ENCODE measurements around the gene ZNRF3.

ZNRF3 gene

DNA sequence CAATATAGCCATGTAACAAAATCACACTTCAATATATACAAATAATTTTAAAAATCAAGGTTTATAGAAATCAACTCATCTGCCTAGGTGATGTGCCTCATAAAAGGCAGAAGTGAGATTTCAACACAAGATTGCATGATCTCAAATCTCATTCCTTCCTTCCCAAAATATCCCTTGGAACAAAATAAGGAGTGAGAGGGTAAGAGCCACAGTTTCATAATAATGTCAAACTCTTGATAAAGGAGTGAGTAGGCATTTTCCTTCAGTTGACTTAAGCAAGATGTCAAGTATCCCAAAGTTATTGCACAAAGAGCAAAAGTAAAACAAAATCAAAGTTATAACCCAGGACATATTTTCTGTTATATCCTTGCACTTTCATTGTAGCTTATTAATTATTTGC lies 97.0 kb downstream of the ZNRF3 start:
- TF ChIP-seq SIN3A (IDR thresholded peaks at IDR 0.05; ENCODE audit: borderline replicate concordance, insufficient read depth, low read length) (no peak), TAF1 (IDR thresholded peaks at IDR 0.05; ENCODE audit: borderline replicate concordance, insufficient read depth, low read length) (no peak), POLR2AphosphoS5 (IDR thresholded peaks at IDR 0.05; ENCODE audit: low read depth, low read length) (no peak), FOXP2 (optimal IDR thresholded peaks at IDR 0.05; ENCODE audit: borderline replicate concordance, extremely low read depth, extremely low read length, insufficient read depth) (no peak)
- TF ChIP-seq, protein P1, sequence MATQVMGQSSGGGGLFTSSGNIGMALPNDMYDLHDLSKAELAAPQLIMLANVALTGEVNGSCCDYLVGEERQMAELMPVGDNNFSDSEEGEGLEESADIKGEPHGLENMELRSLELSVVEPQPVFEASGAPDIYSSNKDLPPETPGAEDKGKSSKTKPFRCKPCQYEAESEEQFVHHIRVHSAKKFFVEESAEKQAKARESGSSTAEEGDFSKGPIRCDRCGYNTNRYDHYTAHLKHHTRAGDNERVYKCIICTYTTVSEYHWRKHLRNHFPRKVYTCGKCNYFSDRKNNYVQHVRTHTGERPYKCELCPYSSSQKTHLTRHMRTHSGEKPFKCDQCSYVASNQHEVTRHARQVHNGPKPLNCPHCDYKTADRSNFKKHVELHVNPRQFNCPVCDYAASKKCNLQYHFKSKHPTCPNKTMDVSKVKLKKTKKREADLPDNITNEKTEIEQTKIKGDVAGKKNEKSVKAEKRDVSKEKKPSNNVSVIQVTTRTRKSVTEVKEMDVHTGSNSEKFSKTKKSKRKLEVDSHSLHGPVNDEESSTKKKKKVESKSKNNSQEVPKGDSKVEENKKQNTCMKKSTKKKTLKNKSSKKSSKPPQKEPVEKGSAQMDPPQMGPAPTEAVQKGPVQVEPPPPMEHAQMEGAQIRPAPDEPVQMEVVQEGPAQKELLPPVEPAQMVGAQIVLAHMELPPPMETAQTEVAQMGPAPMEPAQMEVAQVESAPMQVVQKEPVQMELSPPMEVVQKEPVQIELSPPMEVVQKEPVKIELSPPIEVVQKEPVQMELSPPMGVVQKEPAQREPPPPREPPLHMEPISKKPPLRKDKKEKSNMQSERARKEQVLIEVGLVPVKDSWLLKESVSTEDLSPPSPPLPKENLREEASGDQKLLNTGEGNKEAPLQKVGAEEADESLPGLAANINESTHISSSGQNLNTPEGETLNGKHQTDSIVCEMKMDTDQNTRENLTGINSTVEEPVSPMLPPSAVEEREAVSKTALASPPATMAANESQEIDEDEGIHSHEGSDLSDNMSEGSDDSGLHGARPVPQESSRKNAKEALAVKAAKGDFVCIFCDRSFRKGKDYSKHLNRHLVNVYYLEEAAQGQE (IDR thresholded peaks at IDR 0.05; ENCODE audit: insufficient read depth in 1 of 2, low read depth in 2 of 2, low read length in 2 of 2): no peak

DNA sequence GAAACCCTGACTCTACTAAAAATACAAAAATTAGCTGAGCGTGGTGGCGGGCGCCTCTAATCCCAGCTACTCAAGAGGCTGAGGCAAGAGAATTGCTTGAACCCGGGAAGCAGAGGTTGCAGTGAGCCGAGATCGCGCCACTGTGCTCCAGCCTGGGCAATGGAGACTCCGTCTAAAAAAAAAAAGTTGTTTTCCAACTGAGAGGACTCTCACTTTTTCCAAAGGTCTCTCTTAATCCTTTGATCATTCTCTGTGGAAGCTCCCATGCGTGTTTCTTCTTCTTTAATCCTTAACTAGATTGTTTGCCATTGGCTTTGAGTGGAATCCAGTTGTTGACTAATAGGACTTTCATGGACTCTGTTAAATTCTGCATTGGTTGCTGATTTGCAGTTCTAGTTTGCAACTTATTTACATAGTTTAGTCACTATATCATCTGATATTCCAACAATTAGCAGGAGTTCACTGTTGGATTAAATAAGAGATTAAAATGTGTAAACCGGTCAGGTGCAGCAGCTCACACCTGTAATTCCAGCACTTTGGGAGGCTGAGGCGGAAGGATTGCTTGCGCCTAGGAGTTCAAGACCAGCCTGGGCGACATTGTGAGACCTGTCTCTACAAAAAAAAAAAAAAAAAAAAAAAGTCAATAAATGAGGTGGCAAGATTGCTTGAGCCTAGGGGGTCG lies 98.6 kb downstream of the ZNRF3 start:
- TF ChIP-seq TAF1 (IDR thresholded peaks at IDR 0.05; ENCODE audit: borderline replicate concordance, insufficient read depth, low read length) (no peak), SIN3A (IDR thresholded peaks at IDR 0.05; ENCODE audit: borderline replicate concordance, insufficient read depth, low read length) (no peak), POLR2AphosphoS5 (IDR thresholded peaks at IDR 0.05; ENCODE audit: low read depth, low read length) (no peak), FOXP2 (optimal IDR thresholded peaks at IDR 0.05; ENCODE audit: borderline replicate concordance, extremely low read depth, extremely low read length, insufficient read depth) (no peak)
- TF ChIP-seq, protein P1 (IDR thresholded peaks at IDR 0.05; ENCODE audit: insufficient read depth in 1 of 2, low read depth in 2 of 2, low read length in 2 of 2): no peak

DNA sequence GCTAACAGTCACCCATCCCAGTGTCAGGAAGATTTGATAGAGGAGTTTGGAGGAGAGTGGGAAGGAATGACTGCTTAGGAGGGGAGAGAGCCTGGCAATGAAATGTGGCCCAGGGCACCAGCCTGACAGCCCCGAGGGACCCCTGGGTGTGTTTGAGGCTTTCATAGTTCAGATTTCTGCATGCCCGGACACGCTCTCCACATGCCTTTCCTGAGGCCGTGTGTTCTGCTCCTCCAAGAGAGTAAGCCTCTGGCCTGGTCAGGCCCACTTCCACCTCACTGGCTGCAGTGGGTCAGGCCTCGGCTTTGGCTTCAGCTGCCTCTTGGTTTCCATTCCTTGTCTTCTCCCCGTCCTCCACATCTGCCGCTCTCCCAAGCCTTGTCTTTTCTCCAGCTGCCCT lies 99.8 kb downstream of the ZNRF3 start:
- TF ChIP-seq, protein P1 (IDR thresholded peaks at IDR 0.05; ENCODE audit: insufficient read depth in 1 of 2, low read depth in 2 of 2, low read length in 2 of 2): no peak
- no peak for TF ChIP-seq FOXP2 (optimal IDR thresholded peaks at IDR 0.05; ENCODE audit: borderline replicate concordance, extremely low read depth, extremely low read length, insufficient read depth)
- TF ChIP-seq SIN3A (IDR thresholded peaks at IDR 0.05; ENCODE audit: borderline replicate concordance, insufficient read depth, low read length): no peak
- TF ChIP-seq TAF1 (IDR thresholded peaks at IDR 0.05; ENCODE audit: borderline replicate concordance, insufficient read depth, low read length): no peak
- TF ChIP-seq POLR2AphosphoS5 (IDR thresholded peaks at IDR 0.05; ENCODE audit: low read depth, low read length): no peak

DNA sequence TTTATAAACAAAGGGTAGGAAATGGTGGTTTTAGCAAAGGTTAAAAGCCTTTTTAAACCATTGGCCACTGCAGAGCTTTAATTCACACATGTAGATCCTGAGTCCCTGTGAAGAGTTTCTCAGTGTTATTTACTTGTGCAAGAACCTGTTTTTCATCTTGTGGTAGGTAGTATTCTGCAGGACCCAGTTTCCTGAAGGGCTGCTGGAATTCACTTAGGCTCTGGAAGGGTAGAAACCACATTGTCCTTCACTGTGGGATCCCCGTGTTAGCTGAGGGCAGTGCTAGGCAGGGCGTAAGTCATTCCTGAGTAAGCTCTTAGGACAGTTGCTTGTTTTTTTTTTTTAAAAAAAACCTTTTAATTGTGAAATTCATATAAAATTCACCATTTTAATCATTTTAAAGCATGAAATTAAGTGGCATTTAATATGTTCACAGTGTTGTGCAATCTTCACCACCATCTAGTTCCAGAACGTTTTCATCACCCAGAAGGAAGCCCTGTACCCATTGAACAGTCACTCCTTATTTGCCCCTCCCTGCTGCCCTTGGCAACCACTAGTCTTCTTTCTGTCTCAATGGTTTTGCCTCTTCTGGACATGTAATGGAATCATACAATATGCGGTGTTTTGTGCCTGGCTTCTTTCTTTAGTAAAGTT lies 100.5 kb downstream of the ZNRF3 start:
- TF ChIP-seq SIN3A (IDR thresholded peaks at IDR 0.05; ENCODE audit: borderline replicate concordance, insufficient read depth, low read length) (no peak), POLR2AphosphoS5 (IDR thresholded peaks at IDR 0.05; ENCODE audit: low read depth, low read length) (no peak), TAF1 (IDR thresholded peaks at IDR 0.05; ENCODE audit: borderline replicate concordance, insufficient read depth, low read length) (no peak), FOXP2 (optimal IDR thresholded peaks at IDR 0.05; ENCODE audit: borderline replicate concordance, extremely low read depth, extremely low read length, insufficient read depth) (no peak)
- TF ChIP-seq, protein P1 (IDR thresholded peaks at IDR 0.05; ENCODE audit: insufficient read depth in 1 of 2, low read depth in 2 of 2, low read length in 2 of 2): no peak

Data from PFSK-1 (cell line).